Smooth muscle cell (in vitro differentiated cells): ENCODE measurements around the gene SNX24. TPM values are rescaled to one million over a fixed set of nuclear protein-coding genes. Genes with fewer than 3 reads are reported as not detected.

ENCODE experiments used
- DNase-seq: peaks from one replicate; lab custom pipeline; 2025; ENCODE audit not compliant: unreplicated experiment; lab: John Stamatoyannopoulos, UW
- H2AFZ ChIP-seq: fragments of 200-600 bp; sonication (generic); 2 replicates; pipeline ENCODE4 v1.6.0; 2016; ENCODE audit warnings: antibody characterized with exemption, low read depth, mild to moderate bottlenecking
- H3F3A ChIP-seq: fragments of 200-600 bp; sonication (generic); 2 replicates; pipeline ENCODE4 v1.6.0; 2017; ENCODE audit warnings: antibody characterized with exemption, low read depth
- H3K27ac ChIP-seq: fragments of 200-600 bp; sonication (generic); 2 replicates; pipeline ENCODE4 v1.5.1; 2016; ENCODE audit warnings: low read depth, mild to moderate bottlenecking
- H3K27me3 ChIP-seq: fragments of 200-600 bp; sonication (generic); 2 replicates; pipeline ENCODE4 v1.6.1; 2016; ENCODE audit warnings: low read depth, mild to moderate bottlenecking
- H3K36me3 ChIP-seq: fragments of 200-600 bp; sonication (generic); 2 replicates; pipeline ENCODE4 v1.5.1; 2016; ENCODE audit warnings: low read depth
- H3K4me1 ChIP-seq: fragments of 200-600 bp; sonication (generic); 2 replicates; pipeline ENCODE4 v1.5.1; 2016; ENCODE audit warnings: low read depth
- H3K4me2 ChIP-seq: fragments of 200-600 bp; sonication (generic); 2 replicates; pipeline ENCODE4 v1.6.0; 2016; ENCODE audit warnings: mild to moderate bottlenecking
- H3K4me3 ChIP-seq: fragments of 200-600 bp; sonication (generic); 2 replicates; pipeline ENCODE4 v1.5.1; 2016; ENCODE audit warnings: mild to moderate bottlenecking
- H3K79me2 ChIP-seq: fragments of 200-600 bp; sonication (generic); 2 replicates; pipeline ENCODE4 v1.6.0; 2016; ENCODE audit warnings: low read depth, mild to moderate bottlenecking
- H3K9ac ChIP-seq: fragments of 200-600 bp; sonication (generic); 2 replicates; pipeline ENCODE4 v1.6.0; 2016; ENCODE audit warnings: low read depth
- H3K9me3 ChIP-seq: fragments of 200-600 bp; sonication (generic); replicated peaks from 2 replicates; pipeline ENCODE4 v1.5.1; 2016; ENCODE audit warnings: low read depth
- H4K20me1 ChIP-seq: fragments of 200-600 bp; sonication (generic); 2 replicates; pipeline ENCODE4 v1.6.0; 2016; ENCODE audit warnings: low read depth
- WGBS: methylation state at CpG from one replicate; pipeline ENCODE4 v1.1.7; 2016; ENCODE audit warnings: low lambda C conversion rate; 5-methylcytosine and 5-hydroxymethylcytosine counted together
- polyA plus RNA-seq: library from polyadenylated mRNA; unstranded; fragments of >200 nt; fragmentation: Nextera tagmentation; extraction: Ambion mirVana; gene quantifications from 2 replicates; pipeline ENCODE4 v1.2.1, GENCODE V29; 2016
- total RNA-seq: library from RNA; depleted of rRNA; stranded (reverse); fragments of >200 nt; gene quantifications from 2 replicates; pipeline ENCODE4 v1.2.3, GENCODE V29; 2014
- TF ChIP-seq, protein P1 (sequence below): fragments of 200-600 bp; sonication (generic); IDR thresholded peaks from 2 replicates; pipeline ENCODE4 v1.5.1; 2017; ENCODE audit warnings: borderline replicate concordance, mild to moderate bottlenecking, antibody characterized with exemption; ENCODE audit not compliant: insufficient read depth, poor library complexity, severe bottlenecking

Gene SNX24
- total and polyA plus RNA-seq, 2 experiments from 2014 or later: 15.3 to 44.9 TPM

GRCh38 chr5:122982376-122982775, 137.0 kb downstream of the SNX24 start:
- Histone ChIP-seq H3K4me2 (no peak overlapping the region), H4K20me1 (peaks cover 5% of the 10 kb centered on the region), H3K4me3 (no peak overlapping the region), H3K4me1 (no peaks in the 10 kb centered on the region), H3K36me3 (no peaks in the 10 kb centered on the region), H3K9me3 (no peaks in the 10 kb centered on the region), H3K27ac (no peak overlapping the region), H3F3A (no peaks in the 10 kb centered on the region), H3K9ac (no peak overlapping the region), H3K27me3 (no peaks in the 10 kb centered on the region), H2AFZ (no peak overlapping the region), H3K79me2 (no peaks in the 10 kb centered on the region)
- WGBS: 0% methylated on average over 1 of the region's 1 CpG
- DNase-seq: no peak
- TF ChIP-seq, protein P1, sequence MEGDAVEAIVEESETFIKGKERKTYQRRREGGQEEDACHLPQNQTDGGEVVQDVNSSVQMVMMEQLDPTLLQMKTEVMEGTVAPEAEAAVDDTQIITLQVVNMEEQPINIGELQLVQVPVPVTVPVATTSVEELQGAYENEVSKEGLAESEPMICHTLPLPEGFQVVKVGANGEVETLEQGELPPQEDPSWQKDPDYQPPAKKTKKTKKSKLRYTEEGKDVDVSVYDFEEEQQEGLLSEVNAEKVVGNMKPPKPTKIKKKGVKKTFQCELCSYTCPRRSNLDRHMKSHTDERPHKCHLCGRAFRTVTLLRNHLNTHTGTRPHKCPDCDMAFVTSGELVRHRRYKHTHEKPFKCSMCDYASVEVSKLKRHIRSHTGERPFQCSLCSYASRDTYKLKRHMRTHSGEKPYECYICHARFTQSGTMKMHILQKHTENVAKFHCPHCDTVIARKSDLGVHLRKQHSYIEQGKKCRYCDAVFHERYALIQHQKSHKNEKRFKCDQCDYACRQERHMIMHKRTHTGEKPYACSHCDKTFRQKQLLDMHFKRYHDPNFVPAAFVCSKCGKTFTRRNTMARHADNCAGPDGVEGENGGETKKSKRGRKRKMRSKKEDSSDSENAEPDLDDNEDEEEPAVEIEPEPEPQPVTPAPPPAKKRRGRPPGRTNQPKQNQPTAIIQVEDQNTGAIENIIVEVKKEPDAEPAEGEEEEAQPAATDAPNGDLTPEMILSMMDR: no peak

GRCh38 chr5:122984425-122984824, 139.0 kb downstream of the SNX24 start:
- Histone ChIP-seq H3K4me2 (no peak overlapping the region), H2AFZ (no peak overlapping the region), H3K36me3 (no peaks in the 10 kb centered on the region), H3K27ac (no peak overlapping the region), H3K4me1 (no peaks in the 10 kb centered on the region), H3K9me3 (no peaks in the 10 kb centered on the region), H3K9ac (no peak overlapping the region), H3K27me3 (no peaks in the 10 kb centered on the region), H4K20me1 (peaks cover 5% of the 10 kb centered on the region), H3F3A (no peaks in the 10 kb centered on the region), H3K4me3 (no peak overlapping the region), H3K79me2 (no peaks in the 10 kb centered on the region)
- WGBS: 93% methylated on average over 3 of the region's 3 CpGs
- no peak for DNase-seq
- TF ChIP-seq, protein P1: no peak

DNA sequence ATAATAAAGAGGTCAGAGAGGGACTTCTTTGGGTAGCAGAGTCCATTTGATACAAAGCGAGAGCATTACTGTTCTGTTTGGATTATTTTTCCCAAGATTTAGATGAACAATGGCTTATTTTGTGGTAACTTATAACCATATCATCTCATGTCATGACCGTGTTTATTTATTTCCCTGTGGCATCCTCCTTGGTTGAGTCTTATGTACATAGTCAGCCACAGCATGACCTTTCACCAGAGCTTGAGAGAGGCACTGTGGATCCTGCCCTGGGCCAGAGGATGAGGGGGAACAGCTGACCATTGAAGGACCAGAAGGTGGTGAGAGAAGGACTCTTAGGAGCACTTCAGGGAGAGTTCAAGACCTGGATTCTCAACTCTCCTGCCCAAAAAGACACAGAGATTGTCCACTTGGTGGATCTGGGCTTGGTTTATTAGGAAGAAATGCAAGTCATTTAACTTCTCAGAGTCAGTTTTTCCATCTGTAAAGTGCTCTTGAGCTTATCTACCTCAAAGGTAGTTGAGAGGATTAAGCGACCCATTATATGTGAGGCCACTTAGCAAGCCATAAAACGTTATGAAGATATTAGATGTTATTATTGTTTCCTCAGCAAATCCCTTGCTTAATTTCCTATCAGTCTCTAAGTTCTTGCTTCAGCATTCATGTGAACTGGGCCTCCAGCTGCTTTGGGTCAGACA, 139.7 kb downstream of the SNX24 start:
- no peak for DNase-seq
- Histone ChIP-seq H3K4me3 (no peak overlapping the region), H2AFZ (no peak overlapping the region), H3F3A (no peaks in the 10 kb centered on the region), H3K9ac (no peak overlapping the region), H3K36me3 (no peaks in the 10 kb centered on the region), H3K4me1 (no peaks in the 10 kb centered on the region), H3K4me2 (no peak overlapping the region), H3K27me3 (no peaks in the 10 kb centered on the region), H3K27ac (no peak overlapping the region), H4K20me1 (peaks cover 4% of the 10 kb centered on the region), H3K9me3 (no peaks in the 10 kb centered on the region), H3K79me2 (no peaks in the 10 kb centered on the region)
- WGBS: 85% methylated on average over 4 of the region's 4 CpGs
- TF ChIP-seq, protein P1: no peak

- TF ChIP-seq, protein P1: no peak
- no peak overlapping the region for H2AFZ ChIP-seq
- H3K79me2 ChIP-seq: no peaks in the 10 kb centered on the region
- H3F3A ChIP-seq: no peaks in the 10 kb centered on the region
- no peaks in the 10 kb centered on the region for H3K36me3 ChIP-seq
- H3K9me3 ChIP-seq: no peaks in the 10 kb centered on the region
- H3K27ac ChIP-seq: no peak overlapping the region
- DNase-seq: no peak
- no peak overlapping the region for H3K9ac ChIP-seq
- H3K4me2 ChIP-seq: no peak overlapping the region
- H3K4me1 ChIP-seq: no peaks in the 10 kb centered on the region
- no peak overlapping the region for H3K4me3 ChIP-seq
- WGBS: 98% methylated on average over 2 of the region's 2 CpGs
- no peaks in the 10 kb centered on the region for H4K20me1 ChIP-seq
- H3K27me3 ChIP-seq: no peaks in the 10 kb centered on the region
These were observed 140.7 kb downstream of the SNX24 start for GRCh38 chr5:122985954-122986721.
